Measurements from ENCODE around the gene ADORA3. TPM values are rescaled to one million over a fixed set of nuclear protein-coding genes. Genes with fewer than 3 reads are reported as not detected.

The ADORA3 gene
- total RNA-seq, 2 experiments from 2014 or later = not detected

- ChIA-PET CTCF (interaction anchor here (0.5 to 1.1 kb wide), 2 partner anchors 226 to 307 kb away, joined by 3 read pairs; no protein-coding TSS in a partner anchor), POLR2A (interaction anchor here (0.5 to 1.2 kb wide), 2 partner anchors 10 to 14 kb away, joined by 3 to 4 read pairs; no protein-coding TSS in a partner anchor)
Observed at GRCh38 chr1:111462370-111463028, 40.9 kb downstream of the ADORA3 start.

DNA sequence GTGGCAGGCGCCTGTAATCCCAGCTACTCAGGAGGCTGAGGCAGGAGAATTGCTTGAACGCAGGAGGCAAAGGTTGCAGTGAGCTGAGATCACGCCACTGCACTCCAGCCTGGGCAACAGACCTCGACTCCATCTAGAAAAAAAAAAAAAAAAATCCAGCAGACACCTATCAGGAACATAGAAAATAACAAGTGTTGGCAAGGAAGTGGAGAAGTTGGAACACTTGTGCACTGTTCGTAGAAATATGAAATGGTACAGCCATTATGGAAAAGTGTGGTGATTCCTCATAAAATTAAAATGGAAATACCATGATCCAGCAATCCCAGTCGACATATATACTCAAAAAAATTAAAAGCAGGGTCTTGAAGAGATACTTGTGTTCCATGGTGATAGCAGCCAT lies 41.7 kb downstream of the ADORA3 start:
- CTCF ChIA-PET = interaction anchor here (0.6 to 1.2 kb wide), 3 partner anchors 13 to 1876 kb away, joined by 3 read pairs; no protein-coding TSS in a partner anchor
- POLR2A ChIA-PET = interaction anchor here (0.7 kb wide), 1 partner anchor 898 kb away, joined by 4 read pairs; no protein-coding TSS in a partner anchor

GRCh38 chr1:111455642-111456031 lies 47.8 kb downstream of the ADORA3 start:
- CTCF ChIA-PET = no interaction called here
- POLR2A ChIA-PET = no interaction called here

DNA sequence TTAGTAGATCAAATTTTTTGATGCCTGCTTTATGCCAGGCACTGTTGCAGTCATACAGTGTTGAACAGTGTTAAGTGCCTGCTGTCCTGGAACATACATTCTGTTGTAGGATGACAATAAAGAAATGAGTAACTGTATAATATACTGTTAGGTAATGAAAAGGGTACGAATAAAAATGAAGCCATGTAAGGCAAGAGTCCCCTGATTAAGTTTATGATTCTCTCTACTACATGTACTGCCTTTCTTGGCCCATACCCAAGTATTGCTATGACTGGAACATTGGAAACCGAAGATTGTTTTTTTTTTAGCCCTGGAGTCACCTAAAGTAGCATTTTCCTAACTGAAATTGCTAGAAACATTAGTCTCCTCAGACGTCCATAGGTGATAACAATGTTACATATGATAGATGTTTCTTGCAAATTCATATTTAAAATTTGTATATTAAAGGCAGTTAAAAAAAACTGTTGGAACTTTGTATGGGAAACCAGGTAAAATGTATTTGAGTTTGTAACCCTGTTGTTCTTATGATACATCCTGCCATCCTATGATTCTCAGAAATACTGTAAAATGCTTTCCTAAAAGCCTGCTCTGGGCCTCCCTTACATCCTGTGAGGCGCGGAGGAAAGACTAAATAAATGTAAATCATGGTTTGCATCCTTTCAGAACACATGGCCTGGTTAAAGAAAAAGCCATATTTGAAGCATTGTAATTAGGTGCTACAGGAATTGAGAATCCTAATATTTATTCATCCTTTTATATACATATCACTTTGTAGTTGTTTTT lies 48.4 kb downstream of the ADORA3 start:
- POLR2A ChIA-PET = no interaction called here
- CTCF ChIA-PET = no interaction called here

DNA sequence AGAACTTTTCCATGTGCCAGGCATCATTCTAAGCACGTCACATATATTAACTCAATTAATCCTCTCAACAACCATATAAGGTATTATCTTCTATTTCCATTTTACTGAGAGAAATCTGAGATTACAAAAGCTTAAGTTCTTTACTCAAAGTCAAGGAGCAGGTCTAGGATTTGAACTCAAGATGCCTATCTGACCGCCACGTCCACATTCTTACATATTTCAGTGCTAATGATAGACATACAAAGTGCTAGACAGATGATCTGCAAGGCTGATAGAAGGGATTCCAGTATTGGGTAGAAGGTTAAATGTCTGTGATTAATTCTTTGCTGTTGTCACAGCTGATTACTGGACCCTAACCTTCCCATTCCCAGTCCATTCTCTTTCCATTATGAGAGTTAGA lies 49.7 kb downstream of the ADORA3 start:
- ChIA-PET POLR2A (interaction anchor here (0.6 to 1.0 kb wide), 2 partner anchors 18 to 301 kb away, joined by 3 to 4 read pairs; no protein-coding TSS in a partner anchor), CTCF (interaction anchor here (1.1 kb wide), 1 partner anchor 18 kb away, joined by 4 read pairs; no protein-coding TSS in a partner anchor)

DNA sequence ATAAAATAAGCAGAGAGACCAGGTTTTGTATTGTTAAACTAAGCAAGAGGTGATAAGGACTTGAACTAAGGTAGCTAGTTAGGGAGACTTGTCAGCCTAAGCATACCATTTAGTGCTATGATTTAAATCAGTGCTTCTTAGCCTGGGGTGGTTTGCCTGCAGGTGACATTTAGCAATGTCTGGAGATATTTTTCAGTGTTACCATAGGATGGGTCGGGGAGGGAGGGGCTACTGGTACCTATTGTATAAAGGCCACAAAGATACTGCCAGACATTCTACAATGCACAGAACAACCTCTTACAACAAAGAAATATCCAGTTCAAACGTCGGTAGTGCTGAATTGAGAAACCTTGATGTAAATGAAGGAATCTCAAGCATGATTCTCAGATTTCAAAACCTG lies 50.9 kb downstream of the ADORA3 start:
- ChIA-PET POLR2A (interaction anchor here (0.6 kb wide), 2 partner anchors 10 to 15 kb away, joined by 3 read pairs; no protein-coding TSS in a partner anchor), CTCF (interaction anchor here (1.1 kb wide), 1 partner anchor 19 kb away, joined by 4 read pairs; no protein-coding TSS in a partner anchor)

GRCh38 chr1:111450185-111450584 lies 53.2 kb downstream of the ADORA3 start:
- ChIA-PET POLR2A (no interaction called here), CTCF (no interaction called here)

DNA sequence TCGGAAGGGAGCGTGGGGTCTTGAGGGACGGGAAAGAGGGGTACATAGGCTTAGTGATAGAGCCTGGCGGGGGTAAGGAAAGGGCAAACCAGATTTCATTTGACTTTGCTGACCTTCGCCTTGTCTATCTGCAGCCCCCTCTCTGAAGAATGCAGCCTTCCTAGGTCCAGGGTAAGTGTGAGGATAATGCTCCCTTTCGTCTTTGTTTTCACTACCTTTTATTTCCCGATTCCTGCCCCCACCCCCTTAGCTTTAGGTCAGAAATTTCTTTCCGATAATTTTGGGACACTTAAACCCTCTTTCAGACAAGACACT lies 53.8 kb downstream of the ADORA3 start:
- POLR2A ChIA-PET = interaction anchor here (1.2 kb wide), 1 partner anchor 58 kb away, joined by 3 read pairs; no protein-coding TSS in a partner anchor

More for the DNA sequence above, 53.8 kb downstream of the ADORA3 start:
- CTCF ChIA-PET = no interaction called here

Other genes with a start within 250 kb of the ADORA3 start
- not detected for gene CHIA, start 212.8 kb downstream of the ADORA3 start, total RNA-seq
- gene OVGP1, start 75.9 kb downstream of the ADORA3 start, total RNA-seq = under 1 TPM; 0.40 to 0.48 TPM
- 10 to 100 TPM; 75.4 to 78.6 TPM for gene WDR77, start 54.4 kb downstream of the ADORA3 start, total RNA-seq
- 100 to 1,000 TPM; 371 to 373 TPM for gene ATP5PB, start 54.2 kb downstream of the ADORA3 start, total RNA-seq
- gene C1orf162, start 29.6 kb downstream of the ADORA3 start, total RNA-seq = 1 to 10 TPM; 1.6 to 1.8 TPM
- gene TMIGD3, start within 50 bp of the ADORA3 start, total RNA-seq = under 1 TPM in 1 of 2 experiments, not detected in 1; 0.25 TPM
- 100 to 1,000 TPM; 245 to 248 TPM for gene RAP1A, start 116.2 kb upstream of the ADORA3 start, total RNA-seq
- 1 to 10 TPM; 1.5 to 2.2 TPM for gene INKA2, start 235.8 kb upstream of the ADORA3 start, total RNA-seq